Right ventricle myocardium inferior (tissue), 1 donor: ENCODE measurements around the gene OAT. TPM values are rescaled to one million over a fixed set of nuclear protein-coding genes. Genes with fewer than 3 reads are reported as not detected.

ENCODE experiments used
- ATAC-seq: fragments of 200-7000 bp; cut with Tn5 transposase; one replicate; pipeline ENCODE4 v1.9.1; 2020; ENCODE audit warnings: mild to moderate bottlenecking, moderate library complexity
- DNase-seq: peaks from one replicate; pipeline ENCODE4 v3.0.0; 2021; ENCODE audit errors: missing footprints
- intact Hi-C: fragments of 100-400 bp; cut with DNase I; formaldehyde crosslinking; loops from one replicate; pipeline ENCODE4 v1.11.0; 2022
- total RNA-seq: library from RNA; stranded (reverse); fragmentation: NEBNext Ultra II Directional; extraction: Animal tissue kit (Norgen Biotek cat#: 25700); gene quantifications from one replicate; pipeline ENCODE4 v1.2.1, GENCODE V29; 2021
- donor health status: DM: no; HTN: yes; CAD: no; lungs with severe emphysema.

Gene OAT
- total RNA-seq, 1 donor from 2014 or later, result 27.3 TPM

GRCh38 chr10:124347956-124348355 lies 70.8 kb downstream of the OAT start:
- ATAC-seq, result no peak
- intact Hi-C loops, result no loop called here
- no peak for DNase-seq

Other genes starting within 250 kb of the OAT start
- not detected for gene NKX1-2, start 31.1 kb upstream of the OAT start, total RNA-seq
- gene LHPP, start 42.9 kb upstream of the OAT start, total RNA-seq, result 5.8 TPM